HG03159 (cell line): Measurements from ENCODE around the gene ICA1.

Experiments
- ATAC-seq: cut with Tn5 transposase; IDR thresholded peaks from one replicate; pipeline ENCODE4 v1.9.1; 2021; ENCODE audit warnings: mild to moderate bottlenecking, moderate library complexity; ENCODE audit not compliant: unreplicated experiment

ICA1 gene

GRCh38 chr7:8135417-8135816 lies 126.5 kb downstream of the ICA1 start:
- no peak for ATAC-seq

- peak; percentile 66 for ATAC-seq
Observed at GRCh38 chr7:8134089-8134733, 127.8 kb downstream of the ICA1 start.

- ATAC-seq = peak; percentile 32
Observed at GRCh38 chr7:8133188-8133848, 128.6 kb downstream of the ICA1 start.

- ATAC-seq = peak; percentile 46
Observed at GRCh38 chr7:8131694-8132605, 130.0 kb downstream of the ICA1 start.

- ATAC-seq = no peak
Observed at GRCh38 chr7:8130663-8131062, 131.3 kb downstream of the ICA1 start.

- no peak for ATAC-seq
Observed at GRCh38 chr7:8129318-8129659, 132.7 kb downstream of the ICA1 start.

GRCh38 chr7:8128449-8129317 lies 133.3 kb downstream of the ICA1 start:
- no peak for ATAC-seq

- no peak for ATAC-seq
Observed at GRCh38 chr7:8126601-8127167, 135.3 kb downstream of the ICA1 start.

GRCh38 chr7:8125680-8126444 lies 136.1 kb downstream of the ICA1 start:
- ATAC-seq = peak; percentile 74

GRCh38 chr7:8121243-8121642 lies 140.7 kb downstream of the ICA1 start:
- ATAC-seq = no peak

- ATAC-seq = no peak
Observed at GRCh38 chr7:8120390-8121058, 141.4 kb downstream of the ICA1 start.

- no peak for ATAC-seq
Observed at GRCh38 chr7:8119262-8119661, 142.7 kb downstream of the ICA1 start.

- ATAC-seq = no peak
Observed at GRCh38 chr7:8117195-8117594, 144.8 kb downstream of the ICA1 start.

GRCh38 chr7:8115547-8116402 lies 146.2 kb downstream of the ICA1 start:
- peak; percentile 91 for ATAC-seq

- peak; percentile 29 for ATAC-seq
Observed at GRCh38 chr7:8114175-8114574, 147.8 kb downstream of the ICA1 start.

GRCh38 chr7:8113184-8113583 lies 148.8 kb downstream of the ICA1 start:
- ATAC-seq = no peak

GRCh38 chr7:8112685-8113084 lies 149.3 kb downstream of the ICA1 start:
- ATAC-seq = no peak

GRCh38 chr7:8111282-8111960 lies 150.5 kb downstream of the ICA1 start:
- no peak for ATAC-seq
